Measurements from ENCODE around the gene DNAAF3.

The DNAAF3 gene

DNA sequence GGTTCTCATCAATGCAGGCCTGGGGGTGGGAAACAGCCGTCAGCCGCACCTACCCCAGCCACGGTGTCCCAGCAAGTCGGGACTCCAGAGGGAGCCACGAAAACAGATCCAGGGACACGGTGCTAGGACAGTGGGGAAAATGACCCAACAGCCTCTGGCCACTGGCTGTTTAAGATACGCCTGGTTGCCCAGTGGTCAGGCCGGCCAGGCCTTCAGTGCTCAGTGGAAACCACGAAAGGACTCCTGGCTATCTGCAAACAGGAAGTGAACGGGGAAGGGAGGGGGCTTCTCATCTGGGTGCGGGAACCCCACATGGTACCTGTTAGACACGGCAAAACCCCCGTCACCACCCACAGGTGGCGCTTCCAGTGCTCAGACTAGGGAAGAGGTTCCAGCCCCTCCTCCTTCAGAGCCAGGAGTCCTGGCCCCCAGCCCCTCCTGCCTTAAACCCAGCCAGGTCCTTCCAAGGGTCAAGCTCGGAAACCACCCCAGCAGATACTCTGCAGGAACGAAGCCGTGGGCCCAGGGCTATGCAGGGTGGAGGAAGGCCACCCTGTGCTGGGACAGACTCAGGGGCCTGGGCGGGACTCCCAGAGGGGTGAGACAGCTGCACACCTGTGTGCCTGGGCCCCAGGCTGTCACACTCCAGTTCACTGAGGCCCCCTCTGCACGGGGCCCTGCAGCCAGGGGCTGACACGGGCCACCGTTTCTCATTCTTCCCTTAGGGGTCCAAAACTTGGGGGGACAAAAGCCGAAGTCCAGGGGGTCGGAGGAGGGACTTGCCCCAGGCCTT lies 53.4 kb downstream of the DNAAF3 start:
- peak; percentile 70 for DNase-seq (ENCODE audit: low spot score)
- TF ChIP-seq, protein P1, sequence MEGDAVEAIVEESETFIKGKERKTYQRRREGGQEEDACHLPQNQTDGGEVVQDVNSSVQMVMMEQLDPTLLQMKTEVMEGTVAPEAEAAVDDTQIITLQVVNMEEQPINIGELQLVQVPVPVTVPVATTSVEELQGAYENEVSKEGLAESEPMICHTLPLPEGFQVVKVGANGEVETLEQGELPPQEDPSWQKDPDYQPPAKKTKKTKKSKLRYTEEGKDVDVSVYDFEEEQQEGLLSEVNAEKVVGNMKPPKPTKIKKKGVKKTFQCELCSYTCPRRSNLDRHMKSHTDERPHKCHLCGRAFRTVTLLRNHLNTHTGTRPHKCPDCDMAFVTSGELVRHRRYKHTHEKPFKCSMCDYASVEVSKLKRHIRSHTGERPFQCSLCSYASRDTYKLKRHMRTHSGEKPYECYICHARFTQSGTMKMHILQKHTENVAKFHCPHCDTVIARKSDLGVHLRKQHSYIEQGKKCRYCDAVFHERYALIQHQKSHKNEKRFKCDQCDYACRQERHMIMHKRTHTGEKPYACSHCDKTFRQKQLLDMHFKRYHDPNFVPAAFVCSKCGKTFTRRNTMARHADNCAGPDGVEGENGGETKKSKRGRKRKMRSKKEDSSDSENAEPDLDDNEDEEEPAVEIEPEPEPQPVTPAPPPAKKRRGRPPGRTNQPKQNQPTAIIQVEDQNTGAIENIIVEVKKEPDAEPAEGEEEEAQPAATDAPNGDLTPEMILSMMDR (IDR thresholded peaks at IDR 0.05; ENCODE audit: extremely low read depth, missing control alignments) = no peak

DNA sequence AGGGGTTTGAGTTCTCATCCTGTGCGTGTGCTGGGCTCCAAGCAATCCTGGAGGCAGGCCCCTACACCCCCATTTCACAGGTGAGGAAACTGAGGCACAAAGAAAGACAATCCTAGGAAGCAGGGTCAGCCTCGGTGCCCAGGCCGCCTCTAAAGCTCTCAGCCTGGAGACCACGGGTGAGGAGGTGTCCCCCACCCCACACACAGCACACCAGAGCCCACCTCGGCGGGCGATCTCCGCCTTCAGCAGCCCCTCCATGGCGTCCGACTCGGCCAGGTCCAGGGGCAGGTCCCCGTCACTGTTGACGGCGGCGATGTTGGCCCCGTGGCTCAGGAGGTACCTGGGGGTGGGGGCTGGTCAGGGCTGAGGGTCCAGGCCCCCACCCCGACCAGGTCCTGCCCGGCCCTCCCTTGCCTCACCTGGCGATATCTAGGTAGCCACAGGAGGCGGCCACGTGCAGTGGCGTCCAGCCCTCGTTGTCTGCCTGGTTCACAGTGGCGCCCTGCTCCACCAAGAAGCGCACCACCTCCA lies 54.1 kb downstream of the DNAAF3 start:
- DNase-seq (ENCODE audit: low spot score) = no peak

DNA sequence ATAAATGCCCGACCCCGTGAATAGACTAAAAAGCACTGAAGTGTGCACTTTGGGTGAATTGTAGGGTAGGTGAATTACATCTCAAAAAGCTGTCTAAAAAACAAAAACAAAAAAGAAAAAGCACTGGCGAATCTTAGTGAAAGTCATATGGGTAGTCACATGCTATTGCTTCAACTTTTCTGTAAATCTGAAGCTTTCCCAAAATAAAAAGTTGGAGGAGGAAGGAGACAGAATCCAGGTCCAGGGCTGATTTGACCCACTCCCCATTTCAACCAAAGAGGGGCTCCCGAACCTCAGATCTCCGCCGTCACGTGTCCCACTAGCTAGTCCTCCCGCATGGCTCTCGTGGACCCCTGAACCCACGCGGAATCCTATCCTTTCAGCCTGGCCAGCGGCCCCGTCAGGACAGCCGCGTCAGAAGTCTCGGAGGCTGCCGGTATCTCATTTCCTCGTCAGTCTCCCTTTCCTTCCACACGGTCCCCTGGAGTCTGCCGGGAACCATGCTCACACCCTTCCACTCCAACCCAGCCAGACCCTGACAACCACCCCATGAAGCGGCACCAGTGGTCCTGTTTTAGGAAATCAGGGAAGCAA lies 55.1 kb downstream of the DNAAF3 start:
- DNase-seq (ENCODE audit: low spot score) = no peak
- TF ChIP-seq, protein P1 (IDR thresholded peaks at IDR 0.05; ENCODE audit: extremely low read depth, missing control alignments) = no peak

More for the DNA sequence above, 54.1 kb downstream of the DNAAF3 start:
- TF ChIP-seq, protein P1 (IDR thresholded peaks at IDR 0.05; ENCODE audit: extremely low read depth, missing control alignments) = no peak

DNA sequence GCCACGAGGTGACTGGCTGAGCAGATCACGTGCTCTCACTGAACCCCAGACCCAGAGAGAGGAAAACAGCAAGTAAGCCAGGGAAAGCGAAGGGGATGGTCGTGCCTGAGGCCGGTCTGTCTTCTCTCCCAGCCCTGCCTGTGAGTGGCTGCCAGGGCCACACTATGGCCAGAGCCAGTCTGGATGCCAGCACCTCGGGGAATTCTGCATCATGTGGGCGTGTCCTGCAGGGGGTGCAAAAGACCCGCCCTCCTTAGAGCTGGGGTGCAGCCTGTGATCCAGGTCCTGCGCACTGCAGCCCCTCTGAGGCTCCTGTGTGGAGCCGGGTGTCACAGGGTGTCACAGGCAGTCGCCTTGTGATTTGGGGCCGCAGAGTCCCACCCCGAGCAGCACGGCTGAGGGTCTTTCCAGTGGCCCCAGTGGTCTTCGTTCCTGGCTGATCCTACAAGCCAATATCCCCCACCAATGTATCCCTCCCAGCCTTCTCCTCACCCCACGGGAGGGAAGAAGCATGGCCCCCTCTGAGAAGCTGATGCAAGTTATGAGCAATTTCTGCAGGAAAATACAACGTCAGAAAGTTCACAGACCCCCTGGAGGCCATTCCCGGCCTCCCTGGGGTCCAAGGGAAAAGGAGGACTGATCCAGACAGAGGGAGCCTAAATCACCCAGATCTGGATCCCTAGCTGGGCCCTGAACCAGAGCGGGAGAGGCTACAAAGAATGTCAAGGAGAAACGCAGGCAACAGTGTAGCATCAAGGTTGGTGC lies 56.7 kb downstream of the DNAAF3 start:
- no peak for DNase-seq (ENCODE audit: low spot score)
- TF ChIP-seq, protein P1 (IDR thresholded peaks at IDR 0.05; ENCODE audit: extremely low read depth, missing control alignments) = no peak
